ENCODE measurements around the gene IGLL1.

GRCh38 chr22:23536821-23537345, 43.2 kb downstream of the IGLL1 start:
- TF ChIP-seq CTCF (IDR thresholded peaks at IDR 0.05; ENCODE audit: extremely low read depth in 1 of 2, insufficient read depth in 1 of 2, low read depth in 1 of 2, low read length in 2 of 2) (no peak), POLR2A (IDR thresholded peaks at IDR 0.05; ENCODE audit: low read depth, low read length) (no peak), MYC (IDR thresholded peaks at IDR 0.05; ENCODE audit: low read depth, low read length) (no peak), GATA2 (IDR thresholded peaks at IDR 0.05; ENCODE audit: insufficient read depth, insufficient read length, low read depth, low read length) (no peak), POLR2AphosphoS5 (IDR thresholded peaks at IDR 0.05; ENCODE audit: insufficient read depth, low read depth, low read length) (no peak)
